Gastrocnemius medialis (tissue), 4 donors: ENCODE measurements around the gene HSPB1.

ENCODE experiments used
- CTCF ChIP-seq, 5 experiments: fragments of 450-650 bp in 3 of 5; fragments of 200-600 bp in 2 of 5; sonication (generic) in 2 of 5; IDR thresholded peaks in 4 of 5; conservative IDR thresholded peaks in 1 of 5; 1 replicate in 4 of 5; 2 replicates in 1 of 5; pipeline ENCODE4 v1.5.1; 2016 to 2019; ENCODE audit warnings: antibody characterized with exemption in 5 of 5, mild to moderate bottlenecking in 3 of 5, moderate library complexity in 3 of 5
- POLR2A ChIP-seq, 2 donors: fragments of 450-650 bp; IDR thresholded peaks; one replicate each; pipeline ENCODE4 v1.6.1; 2017; ENCODE audit warnings: antibody characterized with exemption in 2 of 2, mild to moderate bottlenecking in 2 of 2, moderate library complexity in 2 of 2

- no peak for TF ChIP-seq CTCF (IDR thresholded peaks at IDR 0.05 in 4 of 5, conservative IDR thresholded peaks at IDR 0.05 in 1 of 5)
- TF ChIP-seq POLR2A (IDR thresholded peaks at IDR 0.05) = peak; percentile 100
Observed at GRCh38 chr7:76302347-76303201, at the start of gene HSPB1.
